Neural cell (in vitro differentiated cells): ENCODE data around the gene CCNT2. TPM values are rescaled to one million over a fixed set of nuclear protein-coding genes. Genes with fewer than 3 reads are reported as not detected.

Experiments
- H2AFZ ChIP-seq: fragments of 200-600, 300-800 bp; sonication (generic), shearing (Covaris generic); 2 replicates; pipeline ENCODE4 v1.6.0; 2014; ENCODE audit warnings: low read depth, mild to moderate bottlenecking, antibody characterized with exemption, low read length, moderate library complexity
- H3F3A ChIP-seq: fragments of 200-600 bp; shearing (Covaris generic); 2 replicates; pipeline ENCODE4 v1.6.1; 2016; ENCODE audit warnings: mild to moderate bottlenecking, moderate library complexity, mixed read lengths, antibody characterized with exemption, low read length; ENCODE audit not compliant: insufficient read depth, poor library complexity, severe bottlenecking
- H3K27ac ChIP-seq: fragments of 200-600, 300-800 bp; sonication (generic), shearing (Covaris generic); 2 replicates; pipeline ENCODE4 v1.5.1; 2014; ENCODE audit warnings: mild to moderate bottlenecking, low read length, moderate library complexity
- H3K27me3 ChIP-seq: fragments of 300-800, 200-600 bp; sonication (generic), shearing (Covaris generic); 2 replicates; pipeline ENCODE4 v1.6.0; 2014; ENCODE audit warnings: mild to moderate bottlenecking, low read depth, low read length, moderate library complexity; ENCODE audit not compliant: insufficient read depth
- H3K36me3 ChIP-seq: fragments of 300-800, 200-600 bp; sonication (generic), shearing (Covaris generic); 2 replicates; pipeline ENCODE4 v1.5.1; 2014; ENCODE audit warnings: mild to moderate bottlenecking, antibody characterized with exemption, low read length, moderate library complexity; ENCODE audit not compliant: insufficient read depth
- H3K4me2 ChIP-seq: fragments of 300-800, 200-600 bp; sonication (generic), shearing (Covaris generic); 2 replicates; pipeline ENCODE4 v1.6.0; 2014; ENCODE audit warnings: mild to moderate bottlenecking, low read length
- H3K4me3 ChIP-seq: fragments of 300-800, 200-600 bp; sonication (generic), shearing (Covaris generic); 2 replicates; pipeline ENCODE4 v1.5.1; 2014; ENCODE audit warnings: mild to moderate bottlenecking, low read length, moderate library complexity
- H3K79me2 ChIP-seq: fragments of 200-600 bp; shearing (Covaris generic); replicated peaks from 2 replicates; pipeline ENCODE4 v1.6.0; 2014; ENCODE audit warnings: mild to moderate bottlenecking, low read length, moderate library complexity; ENCODE audit not compliant: insufficient read depth
- H3K9ac ChIP-seq: fragments of 300-800, 200-600 bp; sonication (generic), shearing (Covaris generic); 2 replicates; pipeline ENCODE4 v1.6.1; 2016; ENCODE audit warnings: mild to moderate bottlenecking, low read length, mixed read lengths
- H3K9me2 ChIP-seq: fragments of 200-600 bp; shearing (Covaris generic); 2 replicates; pipeline ENCODE4 v1.6.1; 2016; ENCODE audit warnings: mild to moderate bottlenecking, low read length, mixed read lengths; ENCODE audit not compliant: insufficient read depth
- H3K9me3 ChIP-seq: fragments of 200-600, 300-800 bp; sonication (generic), shearing (Covaris generic); 2 replicates; pipeline ENCODE4 v1.6.1; 2016; ENCODE audit warnings: mild to moderate bottlenecking, mixed run types, low read length, moderate library complexity, mixed read lengths
- H4K20me1 ChIP-seq: fragments of 200-600 bp; shearing (Covaris generic); 2 replicates; pipeline ENCODE4 v1.6.1; 2016; ENCODE audit warnings: mild to moderate bottlenecking, mixed run types; ENCODE audit not compliant: insufficient read depth
- EP300 ChIP-seq: fragments of 450-650 bp; conservative IDR thresholded peaks from 2 replicates; pipeline ENCODE4 v1.6.1; 2014; ENCODE audit warnings: antibody characterized with exemption, mild to moderate bottlenecking, moderate library complexity; ENCODE audit not compliant: poor library complexity, severe bottlenecking
- EZH2 ChIP-seq: fragments of 200-600, 300-800 bp; shearing (Covaris generic), sonication (generic); IDR thresholded peaks from 2 replicates; pipeline ENCODE4 v1.6.1; 2014; ENCODE audit warnings: antibody characterized with exemption, low read length, borderline replicate concordance, mild to moderate bottlenecking; ENCODE audit not compliant: insufficient read depth, poor library complexity, severe bottlenecking
- MXI1 ChIP-seq: fragments of 450-650 bp; conservative IDR thresholded peaks from 2 replicates; pipeline ENCODE4 v1.6.1; 2014; ENCODE audit warnings: antibody characterized with exemption, mild to moderate bottlenecking; ENCODE audit not compliant: poor library complexity, severe bottlenecking
- POLR2AphosphoS5 ChIP-seq: IDR thresholded peaks from 2 replicates; pipeline ENCODE4 v1.6.1; 2012
- RAD21 ChIP-seq: fragments of 450-650 bp; conservative IDR thresholded peaks from 2 replicates; pipeline ENCODE4 v1.6.1; 2014; ENCODE audit warnings: antibody characterized with exemption, mild to moderate bottlenecking, moderate library complexity
- REST ChIP-seq: IDR thresholded peaks from 2 replicates; pipeline ENCODE4 v1.6.1; 2012; ENCODE audit warnings: borderline replicate concordance
- SMC3 ChIP-seq: fragments of 450-650 bp; conservative IDR thresholded peaks from 2 replicates; pipeline ENCODE4 v1.6.1; 2014; ENCODE audit warnings: antibody characterized with exemption, mild to moderate bottlenecking, moderate library complexity; ENCODE audit not compliant: poor library complexity
- TAF1 ChIP-seq: IDR thresholded peaks from 2 replicates; pipeline ENCODE4 v1.6.1; 2012; ENCODE audit warnings: low read depth
- polyA plus RNA-seq: library from polyadenylated mRNA; depleted of rRNA; stranded (reverse); fragments of >200 nt; gene quantifications from 2 replicates; pipeline ENCODE4 v1.2.3, GENCODE V29; 2014
- TF ChIP-seq, protein P1 (sequence below): fragments of 450-650 bp; IDR thresholded peaks from 2 replicates; pipeline ENCODE4 v1.5.1; 2014; ENCODE audit warnings: antibody characterized with exemption, mild to moderate bottlenecking, moderate library complexity; ENCODE audit not compliant: poor library complexity, severe bottlenecking

The CCNT2 gene
- polyA plus RNA-seq, 1 donor from 2014 or later: 134 TPM

DNA sequence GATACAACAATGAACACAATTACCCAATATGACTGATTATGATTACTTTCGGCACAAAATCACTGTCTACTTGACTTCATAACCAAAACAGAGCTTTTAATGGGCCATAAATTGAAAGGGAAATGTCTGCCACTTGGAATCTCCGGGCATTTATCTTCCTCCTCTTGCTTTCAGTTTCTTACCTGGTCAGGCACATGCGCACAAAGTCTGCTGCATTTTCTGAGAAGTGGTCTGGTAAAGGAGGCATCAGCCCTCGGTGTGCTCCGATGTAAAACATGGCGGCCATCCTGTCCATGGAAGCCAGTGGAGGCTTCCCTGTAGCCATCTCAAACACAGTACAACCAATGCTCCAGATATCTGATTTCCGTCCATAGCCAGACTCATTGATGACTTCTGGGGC, 62.0 kb downstream of the CCNT2 start:
- Histone ChIP-seq H4K20me1 (no peaks in the 10 kb centered on the region), H2AFZ (no peak overlapping the region), H3K4me3 (no peak overlapping the region), H3K27ac (no peak overlapping the region), H3K27me3 (no peaks in the 10 kb centered on the region), H3K9me2 (no peaks in the 10 kb centered on the region), H3K4me2 (no peak overlapping the region), H3K9me3 (no peaks in the 10 kb centered on the region), H3K36me3 (no peaks in the 10 kb centered on the region), H3K79me2 (no peaks in the 10 kb centered on the region), H3F3A (no peaks in the 10 kb centered on the region), H3K9ac (no peak overlapping the region)
- TF ChIP-seq, protein P1, sequence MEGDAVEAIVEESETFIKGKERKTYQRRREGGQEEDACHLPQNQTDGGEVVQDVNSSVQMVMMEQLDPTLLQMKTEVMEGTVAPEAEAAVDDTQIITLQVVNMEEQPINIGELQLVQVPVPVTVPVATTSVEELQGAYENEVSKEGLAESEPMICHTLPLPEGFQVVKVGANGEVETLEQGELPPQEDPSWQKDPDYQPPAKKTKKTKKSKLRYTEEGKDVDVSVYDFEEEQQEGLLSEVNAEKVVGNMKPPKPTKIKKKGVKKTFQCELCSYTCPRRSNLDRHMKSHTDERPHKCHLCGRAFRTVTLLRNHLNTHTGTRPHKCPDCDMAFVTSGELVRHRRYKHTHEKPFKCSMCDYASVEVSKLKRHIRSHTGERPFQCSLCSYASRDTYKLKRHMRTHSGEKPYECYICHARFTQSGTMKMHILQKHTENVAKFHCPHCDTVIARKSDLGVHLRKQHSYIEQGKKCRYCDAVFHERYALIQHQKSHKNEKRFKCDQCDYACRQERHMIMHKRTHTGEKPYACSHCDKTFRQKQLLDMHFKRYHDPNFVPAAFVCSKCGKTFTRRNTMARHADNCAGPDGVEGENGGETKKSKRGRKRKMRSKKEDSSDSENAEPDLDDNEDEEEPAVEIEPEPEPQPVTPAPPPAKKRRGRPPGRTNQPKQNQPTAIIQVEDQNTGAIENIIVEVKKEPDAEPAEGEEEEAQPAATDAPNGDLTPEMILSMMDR: no peak
- no peak for TF ChIP-seq TAF1

GRCh38 chr2:134982603-134983002, 64.0 kb downstream of the CCNT2 start:
- no peaks in the 10 kb centered on the region for H4K20me1 ChIP-seq
- no peak overlapping the region for H3K9ac ChIP-seq
- no peak overlapping the region for H3K27ac ChIP-seq
- H3K4me2 ChIP-seq: no peak overlapping the region
- H3K4me3 ChIP-seq: no peak overlapping the region
- H2AFZ ChIP-seq: no peak overlapping the region
- TF ChIP-seq MXI1: no peak
- H3K27me3 ChIP-seq: no peaks in the 10 kb centered on the region
- H3K9me3 ChIP-seq: no peaks in the 10 kb centered on the region
- H3F3A ChIP-seq: no peaks in the 10 kb centered on the region
- no peaks in the 10 kb centered on the region for H3K9me2 ChIP-seq
- no peaks in the 10 kb centered on the region for H3K79me2 ChIP-seq
- no peaks in the 10 kb centered on the region for H3K36me3 ChIP-seq

DNA sequence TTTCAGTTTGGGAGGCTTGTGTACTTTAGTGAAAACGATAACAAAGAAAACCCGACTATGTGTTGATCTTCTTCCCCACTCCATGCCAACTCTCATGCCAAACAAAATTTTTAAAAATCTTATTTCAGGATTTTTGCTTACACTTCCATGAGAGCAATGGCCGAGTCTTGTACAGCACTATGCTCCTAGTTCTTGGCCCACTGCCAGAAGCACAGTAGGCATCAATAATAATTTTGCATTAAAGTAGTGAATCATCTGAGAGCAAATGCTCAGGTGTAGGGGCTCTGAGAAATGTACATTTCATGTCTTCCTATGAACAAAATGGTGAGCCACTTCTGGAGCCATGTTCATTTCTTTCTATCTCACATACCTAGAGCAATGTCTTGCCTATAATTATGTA, 66.4 kb downstream of the CCNT2 start:
- Histone ChIP-seq H4K20me1 (no peaks in the 10 kb centered on the region), H3K27me3 (no peaks in the 10 kb centered on the region), H3K36me3 (no peaks in the 10 kb centered on the region), H3K9me3 (no peaks in the 10 kb centered on the region), H3K9me2 (no peaks in the 10 kb centered on the region), H3K79me2 (no peaks in the 10 kb centered on the region), H2AFZ (no peak overlapping the region), H3K9ac (no peak overlapping the region), H3K4me2 (no peak overlapping the region), H3F3A (no peaks in the 10 kb centered on the region), H3K4me3 (no peak overlapping the region), H3K27ac (no peak overlapping the region)
- no peak for TF ChIP-seq REST
- TF ChIP-seq EP300: no peak
- TF ChIP-seq POLR2AphosphoS5: no peak
- no peak for TF ChIP-seq TAF1
- no peak for TF ChIP-seq SMC3
- no peak for TF ChIP-seq MXI1
- TF ChIP-seq, protein P1: no peak
- no peak for TF ChIP-seq EZH2
- TF ChIP-seq RAD21: no peak
